Ascending aorta (tissue), 2 donors: ENCODE results near the gene ZNF274. TPM values are rescaled to one million over a fixed set of nuclear protein-coding genes. Genes with fewer than 3 reads are reported as not detected.

ENCODE experiments used
- DNase-seq, 2 donors: peaks; one replicate each; pipeline ENCODE4 v3.0.0-alpha.2; 2019; ENCODE audit warnings: low spot score in 2 of 2
- H3K27ac ChIP-seq, 2 donors: fragments of 200-600 bp; sonication (generic); one replicate each; pipeline ENCODE4 v1.5.1; 2016 to 2017; ENCODE audit warnings: mild to moderate bottlenecking in 1 of 2
- H3K27me3 ChIP-seq: fragments of 200-600 bp; sonication (generic); one replicate; pipeline ENCODE4 v1.5.1; 2017
- H3K36me3 ChIP-seq, 2 donors: fragments of 200-600 bp; sonication (generic); one replicate each; pipeline ENCODE4 v1.5.1; 2016
- H3K4me1 ChIP-seq, 2 donors: fragments of 200-600 bp; sonication (generic); one replicate each; pipeline ENCODE4 v1.5.1; 2016 to 2017; ENCODE audit warnings: mild to moderate bottlenecking in 1 of 2
- H3K4me3 ChIP-seq, 2 donors: fragments of 200-600 bp; sonication (generic); one replicate each; pipeline ENCODE4 v1.5.1; 2016 to 2017; ENCODE audit warnings: mild to moderate bottlenecking in 1 of 2
- H3K9me3 ChIP-seq, 2 donors: fragments of 200-600 bp; sonication (generic); one replicate each; pipeline ENCODE4 v1.5.1; 2016
- intact Hi-C: fragments of 100-400 bp; cut with DNase I; formaldehyde crosslinking; loops from one replicate; pipeline ENCODE4 v1.15.1; 2023
- total RNA-seq: library from RNA; depleted of rRNA; stranded (reverse); fragments of >200 nt; gene quantifications from one replicate; pipeline ENCODE4 v1.1.0, GENCODE V29; 2016
- TF ChIP-seq, protein P1 (sequence below), 3 experiments: fragments of 200-600 bp in 2 of 3; fragments of 450-650 bp in 1 of 3; sonication (generic) in 2 of 3; IDR thresholded peaks; one replicate each; pipeline ENCODE4 v1.5.1; 2016 to 2019; ENCODE audit warnings: antibody characterized with exemption in 3 of 3, mild to moderate bottlenecking in 1 of 3, moderate library complexity in 1 of 3

Gene ZNF274
- total RNA-seq, 1 donor from 2014 or later: 14.7 TPM

DNA sequence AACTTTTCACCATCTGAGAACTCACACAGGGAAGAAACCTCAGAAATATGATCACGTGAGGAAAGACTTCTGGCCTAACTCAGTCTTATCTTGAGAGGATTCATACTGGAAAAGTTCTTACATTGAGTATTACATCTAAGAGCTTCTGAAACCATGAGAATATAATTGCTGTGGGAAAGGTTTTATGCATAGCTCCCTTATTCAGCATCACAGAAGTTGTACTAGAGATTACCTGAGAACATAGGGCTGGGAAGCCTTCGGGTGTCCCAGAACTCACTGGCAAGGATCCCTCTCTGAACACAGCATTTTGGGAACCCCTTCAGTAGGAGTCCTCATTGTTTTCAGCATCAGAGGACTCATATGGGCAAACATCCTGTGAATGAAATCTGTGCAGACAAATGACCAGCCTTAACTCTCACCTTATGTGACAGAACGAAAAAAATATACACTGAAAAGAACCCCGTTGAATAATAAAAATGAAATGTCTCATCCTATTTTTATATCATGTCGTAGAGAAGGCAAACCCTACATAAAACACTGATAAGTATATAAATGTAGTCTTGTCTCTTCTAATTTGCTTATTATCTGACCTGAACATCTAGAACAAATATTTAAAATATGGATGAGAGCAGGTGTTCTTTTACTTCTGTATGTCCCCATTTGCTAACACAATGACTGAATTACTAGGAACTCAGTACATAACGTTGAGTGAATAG lies 14.2 kb downstream of the ZNF274 start:
- Histone ChIP-seq H3K36me3 (peaks cover 89 to 98% of the 10 kb centered on the region in 2 donors), H3K4me1 (no peaks in the 10 kb centered on the region), H3K27ac (no peak overlapping the region), H3K27me3 (no peaks in the 10 kb centered on the region), H3K4me3 (no peak overlapping the region), H3K9me3 (peaks cover 100% of the 10 kb centered on the region in 2 donors)
- TF ChIP-seq, protein P1, sequence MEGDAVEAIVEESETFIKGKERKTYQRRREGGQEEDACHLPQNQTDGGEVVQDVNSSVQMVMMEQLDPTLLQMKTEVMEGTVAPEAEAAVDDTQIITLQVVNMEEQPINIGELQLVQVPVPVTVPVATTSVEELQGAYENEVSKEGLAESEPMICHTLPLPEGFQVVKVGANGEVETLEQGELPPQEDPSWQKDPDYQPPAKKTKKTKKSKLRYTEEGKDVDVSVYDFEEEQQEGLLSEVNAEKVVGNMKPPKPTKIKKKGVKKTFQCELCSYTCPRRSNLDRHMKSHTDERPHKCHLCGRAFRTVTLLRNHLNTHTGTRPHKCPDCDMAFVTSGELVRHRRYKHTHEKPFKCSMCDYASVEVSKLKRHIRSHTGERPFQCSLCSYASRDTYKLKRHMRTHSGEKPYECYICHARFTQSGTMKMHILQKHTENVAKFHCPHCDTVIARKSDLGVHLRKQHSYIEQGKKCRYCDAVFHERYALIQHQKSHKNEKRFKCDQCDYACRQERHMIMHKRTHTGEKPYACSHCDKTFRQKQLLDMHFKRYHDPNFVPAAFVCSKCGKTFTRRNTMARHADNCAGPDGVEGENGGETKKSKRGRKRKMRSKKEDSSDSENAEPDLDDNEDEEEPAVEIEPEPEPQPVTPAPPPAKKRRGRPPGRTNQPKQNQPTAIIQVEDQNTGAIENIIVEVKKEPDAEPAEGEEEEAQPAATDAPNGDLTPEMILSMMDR (IDR thresholded peaks at IDR 0.05): no peak
- intact Hi-C loops: no loop called here
- no peak for DNase-seq

DNA sequence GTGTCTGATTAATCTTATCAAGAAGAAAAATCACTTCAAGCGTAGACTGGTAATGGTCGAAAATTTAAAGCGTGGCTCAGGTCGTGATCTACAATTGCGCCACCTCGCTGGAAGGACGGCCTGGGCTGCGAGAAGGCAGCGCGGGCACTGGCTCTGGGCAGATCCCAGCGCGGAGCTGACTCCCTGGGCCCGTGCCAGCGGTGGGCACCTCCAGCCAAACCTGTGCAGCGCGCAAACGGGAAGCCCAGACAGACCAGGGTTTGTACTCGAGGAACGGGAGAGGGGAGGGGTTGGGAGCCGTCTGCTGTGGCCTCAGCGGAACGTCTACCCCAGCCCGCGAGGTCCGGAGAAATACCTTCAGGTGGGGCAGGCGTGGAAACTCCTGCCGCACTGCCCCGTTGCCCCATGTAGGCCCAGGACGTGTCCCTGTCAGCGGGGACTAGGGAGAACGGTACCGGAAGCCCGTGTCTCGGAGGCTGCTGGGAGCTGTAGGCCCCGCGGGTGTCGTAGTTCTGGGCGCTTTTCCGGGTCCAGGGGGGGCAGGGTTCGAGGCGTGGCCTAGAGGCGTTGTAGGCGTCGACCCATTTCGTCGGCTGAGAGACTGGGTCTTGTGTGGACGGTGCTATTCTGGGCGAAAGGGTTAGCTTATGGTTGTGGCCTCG lies 21.1 kb downstream of the ZNF274 start:
- Histone ChIP-seq H3K27ac (no peak overlapping the region), H3K4me1 (no peaks in the 10 kb centered on the region), H3K36me3 (peaks cover 83 to 91% of the 10 kb centered on the region in 2 donors), H3K27me3 (no peaks in the 10 kb centered on the region), H3K9me3 (peaks cover 100% of the 10 kb centered on the region in 2 donors), H3K4me3 (peak overlapping the region in 1 of 2 donors; percentile 8)
- intact Hi-C loops: no loop called here
- no peak for DNase-seq
- TF ChIP-seq, protein P1 (IDR thresholded peaks at IDR 0.05): no peak

DNA sequence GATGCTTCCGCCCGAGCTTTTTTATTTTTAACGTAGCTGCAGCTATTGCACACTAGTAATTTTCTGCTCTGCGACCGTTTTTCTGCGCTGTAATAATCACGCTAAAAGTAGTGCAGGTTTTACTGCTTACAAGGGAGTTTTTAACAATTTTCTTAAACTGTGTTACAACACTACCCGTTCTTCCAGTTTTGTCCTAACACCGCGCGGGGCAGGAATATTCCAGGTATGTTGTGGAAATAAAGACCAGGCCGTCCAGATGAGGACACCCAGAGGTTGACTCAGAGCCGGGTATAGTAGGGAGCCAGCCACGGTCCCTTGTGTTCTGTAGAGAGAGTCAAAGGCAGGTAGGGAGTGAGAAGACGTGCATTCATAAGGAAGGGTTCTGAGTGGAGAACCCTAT lies 21.7 kb downstream of the ZNF274 start:
- no peak overlapping the region for H3K27ac ChIP-seq
- no peaks in the 10 kb centered on the region for H3K27me3 ChIP-seq
- no peak overlapping the region for H3K4me3 ChIP-seq
- TF ChIP-seq, protein P1 (IDR thresholded peaks at IDR 0.05): no peak
- no peaks in the 10 kb centered on the region for H3K4me1 ChIP-seq
- H3K9me3 ChIP-seq: peaks cover 100% of the 10 kb centered on the region in 2 donors
- intact Hi-C loops: no loop called here
- no peak for DNase-seq
- peaks cover 84 to 91% of the 10 kb centered on the region in 2 donors for H3K36me3 ChIP-seq

DNA sequence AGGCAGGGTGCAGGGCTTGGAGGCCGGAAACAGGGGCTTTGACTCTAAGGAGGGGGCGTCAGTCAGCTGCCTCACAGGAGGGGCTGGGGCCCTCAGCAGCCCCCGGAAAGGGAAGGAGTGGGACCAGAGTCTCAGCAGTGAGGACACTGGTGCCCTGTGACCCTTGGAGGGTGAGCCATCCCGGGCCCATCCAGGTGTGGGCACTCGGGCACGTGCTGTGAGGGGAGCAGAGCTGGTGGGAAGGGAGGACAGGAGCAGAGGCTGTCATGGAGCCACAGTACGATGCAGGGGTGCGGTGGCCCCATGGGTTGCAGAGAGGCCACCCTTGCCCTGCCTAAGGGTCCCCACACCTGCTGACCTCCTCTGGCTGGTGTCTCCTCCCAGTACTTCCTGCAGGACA lies 26.7 kb downstream of the ZNF274 start:
- Histone ChIP-seq H3K9me3 (peaks cover 100% of the 10 kb centered on the region in 2 donors), H3K27me3 (no peaks in the 10 kb centered on the region), H3K27ac (no peak overlapping the region), H3K4me3 (peak overlapping the region in 1 of 2 donors; percentile 15), H3K4me1 (no peaks in the 10 kb centered on the region), H3K36me3 (peaks cover 89 to 94% of the 10 kb centered on the region in 2 donors)
- intact Hi-C loops: no loop called here
- no peak for DNase-seq
- TF ChIP-seq, protein P1 (IDR thresholded peaks at IDR 0.05): no peak

DNA sequence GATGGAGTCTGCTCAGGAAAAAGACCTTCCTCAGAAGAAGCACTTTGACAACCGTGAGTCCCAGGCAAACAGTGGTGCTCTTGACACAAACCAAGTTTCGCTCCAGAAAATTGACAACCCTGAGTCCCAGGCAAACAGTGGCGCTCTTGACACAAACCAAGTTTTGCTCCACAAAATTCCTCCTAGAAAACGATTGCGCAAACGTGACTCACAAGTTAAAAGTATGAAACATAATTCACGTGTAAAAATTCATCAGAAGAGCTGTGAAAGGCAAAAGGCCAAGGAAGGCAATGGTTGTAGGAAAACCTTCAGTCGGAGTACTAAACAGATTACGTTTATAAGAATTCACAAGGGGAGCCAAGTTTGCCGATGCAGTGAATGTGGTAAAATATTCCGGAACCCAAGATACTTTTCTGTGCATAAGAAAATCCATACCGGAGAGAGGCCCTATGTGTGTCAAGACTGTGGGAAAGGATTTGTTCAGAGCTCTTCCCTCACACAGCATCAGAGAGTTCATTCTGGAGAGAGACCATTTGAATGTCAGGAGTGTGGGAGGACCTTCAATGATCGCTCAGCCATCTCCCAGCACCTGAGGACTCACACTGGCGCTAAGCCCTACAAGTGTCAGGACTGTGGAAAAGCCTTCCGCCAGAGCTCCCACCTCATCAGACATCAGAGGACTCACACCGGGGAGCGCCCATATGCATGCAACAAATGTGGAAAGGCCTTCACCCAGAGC lies 29.6 kb downstream of the ZNF274 start:
- intact Hi-C loops: no loop called here
- H3K36me3 ChIP-seq: peaks cover 61 to 65% of the 10 kb centered on the region in 2 donors

More for the DNA sequence above, 29.6 kb downstream of the ZNF274 start:
- Histone ChIP-seq H3K4me1 (no peaks in the 10 kb centered on the region), H3K27me3 (no peaks in the 10 kb centered on the region), H3K9me3 (peaks cover 99 to 100% of the 10 kb centered on the region in 2 donors), H3K27ac (no peak overlapping the region), H3K4me3 (peak overlapping the region in 1 of 2 donors; percentile 4)
- no peak for DNase-seq
- TF ChIP-seq, protein P1 (IDR thresholded peaks at IDR 0.05): no peak
